Breast epithelium (tissue), 4 donors: ENCODE results near the gene P2RX2. TPM values are rescaled to one million over a fixed set of nuclear protein-coding genes. Genes with fewer than 3 reads are reported as not detected.
"Not testable (repeated sequence)": the region's sequence is repeated elsewhere in the genome, so short reads cannot be mapped to it uniquely, and the experiment has no call there.

Experiments used
- DNase-seq, 2 donors: peaks; one replicate each; pipeline ENCODE4 v3.0.0-alpha.2; 2019; ENCODE audit warnings: low spot score in 2 of 2
- H3K27ac ChIP-seq, 2 donors: fragments of 200-600 bp; sonication (generic) in 1 of 2; one replicate each; pipeline ENCODE4 v1.5.1; 2016 to 2019; ENCODE audit warnings: mild to moderate bottlenecking in 1 of 2
- H3K27me3 ChIP-seq, 2 donors: fragments of 200-600 bp; sonication (generic) in 1 of 2; one replicate each; pipeline versions ENCODE4 v1.5.1 to v1.6.0; 2017 to 2019; ENCODE audit warnings: control low read depth in 1 of 2, mild to moderate bottlenecking in 1 of 2
- H3K36me3 ChIP-seq: fragments of 200-600 bp; one replicate; pipeline ENCODE4 v1.5.1; 2019
- H3K4me1 ChIP-seq, 2 donors: fragments of 200-600 bp; sonication (generic); one replicate each; pipeline ENCODE4 v1.5.1; 2016 to 2019; ENCODE audit warnings: control low read depth in 1 of 2
- H3K4me3 ChIP-seq, 3 donors: fragments of 200-600 bp; sonication (generic); 1 replicate in 2 of 3; 2 replicates in 1 of 3; pipeline ENCODE4 v1.5.1; 2016 to 2019; ENCODE audit warnings: mild to moderate bottlenecking in 3 of 3, moderate library complexity in 2 of 3
- H3K9me3 ChIP-seq, 2 donors: fragments of 200-600 bp; sonication (generic) in 1 of 2; one replicate each; pipeline ENCODE4 v1.5.1; 2016 to 2019; ENCODE audit warnings: control low read depth in 1 of 2
- CTCF ChIP-seq, 3 donors: fragments of 450-650 bp; IDR thresholded peaks; one replicate each; pipeline ENCODE4 v1.5.1; 2016 to 2017; ENCODE audit warnings: antibody characterized with exemption in 3 of 3, mild to moderate bottlenecking in 3 of 3, moderate library complexity in 3 of 3
- POLR2A ChIP-seq: fragments of 450-650 bp; IDR thresholded peaks from one replicate; pipeline ENCODE4 v1.6.1; 2016; ENCODE audit warnings: antibody characterized with exemption, mild to moderate bottlenecking, moderate library complexity
- POLR2AphosphoS5 ChIP-seq, 3 donors: sonication (generic); formaldehyde crosslinking; IDR thresholded peaks; one replicate each; pipeline ENCODE4 v1.6.1; 2017; ENCODE audit warnings: antibody characterized with exemption in 3 of 3
- intact Hi-C: fragments of 100-400 bp; cut with DNase I; formaldehyde crosslinking; loops from one replicate; pipeline ENCODE4 v1.15.1; 2023; ENCODE audit warnings: low total_unique reads
- total RNA-seq, 3 donors: library from RNA; depleted of rRNA; stranded (reverse); fragments of >200 nt; gene quantifications; one replicate each; pipeline ENCODE4 v1.1.0, GENCODE V29; 2016

The P2RX2 gene
- total RNA-seq, 3 donors from 2014 or later = 0.29 to 0.48 TPM; not detected in 1

GRCh38 chr12:132593521-132593920 lies 25.1 kb upstream of the P2RX2 start:
- DNase-seq = no peak
- Histone ChIP-seq H3K4me3 (peak overlapping the region in 2 of 3 donors; percentile 38 to 58), H3K36me3 (no peaks in the 10 kb centered on the region), H3K4me1 (peaks cover 0 to 3% of the 10 kb centered on the region in 2 donors), H3K27me3 (no peaks in the 10 kb centered on the region), H3K27ac (no peak overlapping the region), H3K9me3 (no peaks in the 10 kb centered on the region)
- TF ChIP-seq POLR2A = no peak
- TF ChIP-seq POLR2AphosphoS5 (IDR thresholded peaks at IDR 0.05) = no peak
- TF ChIP-seq CTCF (IDR thresholded peaks at IDR 0.05) = no peak
- intact Hi-C loops = no loop called here

GRCh38 chr12:132593938-132594358 lies 24.6 kb upstream of the P2RX2 start:
- peak; percentile 96 for DNase-seq
- Histone ChIP-seq H3K4me1 (peaks cover 0 to 3% of the 10 kb centered on the region in 2 donors), H3K36me3 (no peaks in the 10 kb centered on the region), H3K9me3 (no peaks in the 10 kb centered on the region), H3K27me3 (no peaks in the 10 kb centered on the region), H3K27ac (no peak overlapping the region), H3K4me3 (peak overlapping the region in 2 of 3 donors; percentile 38 to 58)
- intact Hi-C loops = no loop called here
- TF ChIP-seq POLR2A (no peak), POLR2AphosphoS5 (IDR thresholded peaks at IDR 0.05) (no peak), CTCF (IDR thresholded peaks at IDR 0.05) (no peak)

DNA sequence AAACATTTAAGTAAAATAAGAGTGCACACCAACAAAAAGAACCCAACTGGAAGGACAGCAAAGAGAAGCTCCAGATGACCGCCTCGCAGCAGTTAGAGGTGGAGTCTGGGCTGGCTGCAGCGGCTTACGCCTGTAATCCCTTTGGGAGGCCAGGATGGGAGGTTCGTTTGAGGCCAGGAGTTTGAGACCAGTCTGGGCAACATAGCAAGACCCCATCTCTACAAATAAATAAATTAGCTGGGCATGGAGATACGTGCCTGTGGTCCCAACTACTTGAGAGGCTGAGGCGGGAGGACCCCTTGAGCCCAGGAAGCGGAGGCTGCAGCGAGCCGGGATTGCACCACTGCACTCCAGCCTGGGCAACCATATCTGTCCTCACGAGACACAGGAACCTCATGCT lies 23.4 kb upstream of the P2RX2 start:
- no peak overlapping the region for H3K27ac ChIP-seq
- intact Hi-C loops = no loop called here
- TF ChIP-seq POLR2A (no peak), POLR2AphosphoS5 (IDR thresholded peaks at IDR 0.05) (no peak), CTCF (IDR thresholded peaks at IDR 0.05) (no peak)
- no peaks in the 10 kb centered on the region for H3K9me3 ChIP-seq
- no peaks in the 10 kb centered on the region for H3K36me3 ChIP-seq
- DNase-seq = no peak
- peaks cover 0 to 3% of the 10 kb centered on the region in 2 donors for H3K4me1 ChIP-seq
- H3K27me3 ChIP-seq = no peaks in the 10 kb centered on the region
- no peak overlapping the region for H3K4me3 ChIP-seq

GRCh38 chr12:132596016-132596415 lies 22.6 kb upstream of the P2RX2 start:
- peaks cover 0 to 6% of the 10 kb centered on the region in 2 donors for H3K4me1 ChIP-seq
- no peak overlapping the region for H3K4me3 ChIP-seq
- no peaks in the 10 kb centered on the region for H3K36me3 ChIP-seq
- H3K27ac ChIP-seq = no peak overlapping the region
- peaks cover 0 to under 1% of the 10 kb centered on the region in 2 donors for H3K27me3 ChIP-seq
- no peak for DNase-seq
- TF ChIP-seq CTCF (IDR thresholded peaks at IDR 0.05) = no peak
- TF ChIP-seq POLR2AphosphoS5 (IDR thresholded peaks at IDR 0.05) = no peak
- no peak for TF ChIP-seq POLR2A
- no peaks in the 10 kb centered on the region for H3K9me3 ChIP-seq
- intact Hi-C loops = no loop called here

DNA sequence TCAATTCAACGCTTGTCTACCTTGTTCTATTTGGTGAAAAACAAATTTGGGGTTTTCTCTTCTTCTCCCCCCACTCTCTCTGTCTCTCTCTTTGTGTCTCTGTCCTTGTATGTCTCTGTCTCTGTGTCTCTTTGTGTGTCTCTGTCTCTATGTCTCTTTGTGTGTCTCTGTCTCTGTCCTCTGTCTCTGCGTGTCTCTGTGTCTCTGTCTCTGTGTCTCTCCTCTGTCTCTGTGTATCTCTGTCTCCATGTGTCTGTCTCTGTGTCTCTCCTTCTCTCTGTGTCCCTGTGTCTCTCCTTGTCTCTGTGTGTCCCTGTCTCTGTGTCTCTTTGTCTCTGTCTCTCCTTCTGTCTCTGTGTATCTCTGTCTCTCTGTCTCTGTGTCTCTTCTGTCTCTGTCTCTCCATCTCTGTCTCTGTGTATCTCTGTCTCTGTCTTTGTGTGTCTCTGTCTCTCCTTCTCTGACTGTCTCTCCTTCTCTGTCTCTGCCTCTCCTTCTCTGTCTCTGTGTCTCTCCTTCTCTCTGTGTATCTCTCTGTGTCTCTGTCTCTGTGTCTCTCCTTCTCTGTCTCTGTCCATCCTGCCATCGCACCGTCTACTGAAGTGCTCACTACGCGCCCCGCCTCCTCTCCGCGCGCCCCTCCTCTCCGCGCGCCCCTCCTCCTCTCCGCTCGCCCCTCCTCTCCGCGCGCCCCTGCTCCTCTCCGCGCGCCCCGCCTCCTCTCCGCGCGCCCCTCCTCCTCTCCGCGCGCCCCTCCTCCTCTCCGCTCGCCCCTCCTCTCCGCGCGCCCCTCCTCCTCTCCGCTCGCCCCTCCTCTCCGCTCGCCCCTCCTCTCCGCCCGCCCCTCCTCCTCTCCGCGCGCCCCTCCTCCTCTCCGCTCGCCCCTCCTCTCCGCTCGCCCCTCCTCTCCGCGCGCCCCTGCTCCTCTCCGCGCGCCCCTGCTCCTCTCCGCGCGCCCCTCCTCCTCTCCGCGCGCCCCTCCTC lies 21.0 kb upstream of the P2RX2 start:
- Histone ChIP-seq H3K4me1 (peaks cover 0 to 10% of the 10 kb centered on the region in 2 donors), H3K27me3 (peaks cover 0 to 5% of the 10 kb centered on the region in 2 donors), H3K9me3 (no peaks in the 10 kb centered on the region), H3K36me3 (no peaks in the 10 kb centered on the region), H3K4me3 (peak overlapping the region in 2 of 3 donors; percentile 52 to 54), H3K27ac (no peak overlapping the region)
- intact Hi-C loops = no loop called here
- no peak for DNase-seq
- TF ChIP-seq CTCF (IDR thresholded peaks at IDR 0.05) (no peak), POLR2AphosphoS5 (IDR thresholded peaks at IDR 0.05) (no peak), POLR2A (no peak)

- H3K27ac ChIP-seq, H3K9me3 ChIP-seq, H3K4me3 ChIP-seq, H3K4me1 ChIP-seq, DNase-seq, H3K36me3 ChIP-seq, intact Hi-C loops: not testable (repeated sequence)
- H3K27me3 ChIP-seq = peaks cover 0 to 24% of the 10 kb centered on the region in 2 donors
Observed at GRCh38 chr12:132599502-132599901, 19.1 kb upstream of the P2RX2 start.
